Mucosa of stomach (tissue), 1 donor: ENCODE measurements around the gene ARG2.
"Not testable (repeated sequence)": the region's sequence is repeated elsewhere in the genome, so short reads cannot be mapped to it uniquely, and the experiment has no call there.

Experiments used
- H3K27me3 ChIP-seq: one replicate; pipeline ENCODE4 v1.7.0; 2013; ENCODE audit warnings: mild to moderate bottlenecking, low read length; ENCODE audit not compliant: control insufficient read depth, insufficient read depth
- H3K36me3 ChIP-seq: one replicate; pipeline ENCODE4 v1.7.0; 2013; ENCODE audit warnings: low read length; ENCODE audit not compliant: control insufficient read depth, insufficient read depth
- H3K4me1 ChIP-seq: one replicate; pipeline ENCODE4 v1.7.0; 2013; ENCODE audit warnings: mild to moderate bottlenecking, low read length; ENCODE audit not compliant: control insufficient read depth, insufficient read depth
- H3K4me3 ChIP-seq: one replicate; pipeline ENCODE4 v1.7.0; 2013; ENCODE audit warnings: low read length
- H3K9ac ChIP-seq: one replicate; pipeline ENCODE4 v1.7.0; 2013; ENCODE audit warnings: mild to moderate bottlenecking, low read length, moderate library complexity
- H3K9me3 ChIP-seq: one replicate; pipeline ENCODE4 v1.7.0; 2013; ENCODE audit warnings: mild to moderate bottlenecking, low read length, moderate library complexity; ENCODE audit not compliant: control insufficient read depth
- donor health status: Pancreatic carcinoma.

ARG2 gene

DNA sequence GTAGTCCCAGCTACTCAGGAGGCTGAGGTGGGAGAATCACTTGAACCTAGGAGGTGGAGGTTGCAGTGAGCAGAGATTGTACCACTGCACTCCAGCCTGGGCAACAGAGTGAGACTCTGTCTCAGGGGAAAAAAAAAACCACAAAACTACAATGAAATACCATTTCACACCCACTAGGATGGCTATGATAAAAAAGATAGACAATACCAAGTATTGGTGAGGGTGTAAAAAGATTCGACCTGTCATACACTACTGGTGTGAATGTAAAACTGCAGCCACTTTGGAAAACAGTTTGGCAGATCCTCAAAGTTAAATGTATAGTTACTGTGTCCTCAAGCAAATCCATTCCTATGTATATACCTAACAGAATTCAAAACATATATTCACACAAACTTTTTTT lies 6.4 kb downstream of the ARG2 start:
- not testable (repeated sequence) for H3K9ac ChIP-seq, H3K9me3 ChIP-seq, H3K4me1 ChIP-seq, H3K4me3 ChIP-seq, H3K27me3 ChIP-seq, H3K36me3 ChIP-seq

DNA sequence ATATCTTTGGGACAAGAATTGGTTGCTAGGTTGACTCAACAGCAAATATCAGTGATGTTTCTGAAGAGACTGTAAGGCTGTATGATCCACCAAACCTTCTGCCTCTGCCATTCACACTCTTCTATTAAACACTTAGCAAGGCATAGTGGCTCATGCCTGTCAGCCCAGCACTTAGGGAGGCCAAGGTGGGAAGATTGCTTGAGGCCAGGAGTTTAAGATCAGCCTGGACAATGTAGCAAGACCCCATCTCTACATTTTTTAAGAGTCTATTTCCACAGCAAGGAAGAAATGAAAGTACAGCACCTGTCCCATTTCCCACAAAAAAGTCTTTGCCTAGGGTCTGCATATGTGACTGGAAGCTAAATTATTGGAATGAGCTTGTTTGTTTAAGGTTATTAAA lies 7.8 kb downstream of the ARG2 start:
- Histone ChIP-seq H3K4me3 (no peak overlapping the region), H3K9ac (no peak overlapping the region), H3K36me3 (no peaks in the 10 kb centered on the region), H3K4me1 (no peaks in the 10 kb centered on the region), H3K9me3 (no peaks in the 10 kb centered on the region), H3K27me3 (no peaks in the 10 kb centered on the region)

DNA sequence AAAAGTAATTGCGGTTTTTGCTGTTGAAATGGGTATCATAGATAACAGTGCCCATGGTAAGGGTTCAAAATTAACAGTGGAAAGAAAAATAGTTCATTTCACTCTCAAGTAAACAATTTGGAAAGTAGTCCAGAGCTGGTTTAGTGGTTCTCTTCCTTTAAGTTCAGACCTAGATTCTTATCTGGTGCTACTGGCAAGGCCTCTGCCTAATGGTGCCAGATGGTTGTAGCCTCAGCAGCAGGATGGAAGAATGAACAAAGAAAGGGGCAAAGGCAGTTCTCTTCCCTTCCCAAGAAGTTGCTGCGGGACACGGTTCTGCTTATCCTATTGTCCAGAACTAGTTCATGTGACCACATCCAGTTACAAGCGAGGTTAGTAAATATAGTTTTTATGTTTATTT lies 10.5 kb downstream of the ARG2 start:
- Histone ChIP-seq H3K9me3 (no peaks in the 10 kb centered on the region), H3K4me1 (no peaks in the 10 kb centered on the region), H3K36me3 (no peaks in the 10 kb centered on the region), H3K4me3 (no peak overlapping the region), H3K9ac (no peak overlapping the region), H3K27me3 (peaks cover 4% of the 10 kb centered on the region)

GRCh38 chr14:67630938-67631337 lies 11.2 kb downstream of the ARG2 start:
- Histone ChIP-seq H3K27me3 (peaks cover 4% of the 10 kb centered on the region), H3K9me3 (no peaks in the 10 kb centered on the region), H3K4me3 (no peak overlapping the region), H3K4me1 (no peaks in the 10 kb centered on the region), H3K9ac (no peak overlapping the region), H3K36me3 (no peaks in the 10 kb centered on the region)

GRCh38 chr14:67633451-67634147 lies 13.9 kb downstream of the ARG2 start:
- Histone ChIP-seq H3K4me1 (no peaks in the 10 kb centered on the region), H3K9me3 (no peaks in the 10 kb centered on the region)

GRCh38 chr14:67636361-67636919 lies 16.7 kb downstream of the ARG2 start:
- H3K36me3 ChIP-seq, result no peaks in the 10 kb centered on the region
- no peaks in the 10 kb centered on the region for H3K9me3 ChIP-seq
- no peak overlapping the region for H3K9ac ChIP-seq
- peaks cover 4% of the 10 kb centered on the region for H3K27me3 ChIP-seq
- H3K4me1 ChIP-seq, result no peaks in the 10 kb centered on the region
- no peak overlapping the region for H3K4me3 ChIP-seq

More at GRCh38 chr14:67633451-67634147, 13.9 kb downstream of the ARG2 start:
- peaks cover 4% of the 10 kb centered on the region for H3K27me3 ChIP-seq
- H3K9ac ChIP-seq, result no peak overlapping the region
- no peak overlapping the region for H3K4me3 ChIP-seq
- no peaks in the 10 kb centered on the region for H3K36me3 ChIP-seq

- H3K9me3 ChIP-seq, result no peaks in the 10 kb centered on the region
- H3K4me3 ChIP-seq, result no peak overlapping the region
- no peaks in the 10 kb centered on the region for H3K36me3 ChIP-seq
- no peak overlapping the region for H3K9ac ChIP-seq
- H3K27me3 ChIP-seq, result peaks cover 4% of the 10 kb centered on the region
- no peaks in the 10 kb centered on the region for H3K4me1 ChIP-seq
Observed at GRCh38 chr14:67638642-67639041, 18.9 kb downstream of the ARG2 start.

- Histone ChIP-seq H3K4me1 (no peaks in the 10 kb centered on the region), H3K27me3 (no peaks in the 10 kb centered on the region), H3K36me3 (no peaks in the 10 kb centered on the region), H3K9me3 (no peaks in the 10 kb centered on the region), H3K4me3 (no peak overlapping the region), H3K9ac (no peak overlapping the region)
Observed at GRCh38 chr14:67641480-67641879, 21.8 kb downstream of the ARG2 start.

- Histone ChIP-seq H3K4me3 (no peak overlapping the region), H3K9ac (no peak overlapping the region), H3K4me1 (no peaks in the 10 kb centered on the region), H3K36me3 (no peaks in the 10 kb centered on the region), H3K27me3 (no peaks in the 10 kb centered on the region), H3K9me3 (no peaks in the 10 kb centered on the region)
Observed at GRCh38 chr14:67641902-67642749, 22.4 kb downstream of the ARG2 start.

DNA sequence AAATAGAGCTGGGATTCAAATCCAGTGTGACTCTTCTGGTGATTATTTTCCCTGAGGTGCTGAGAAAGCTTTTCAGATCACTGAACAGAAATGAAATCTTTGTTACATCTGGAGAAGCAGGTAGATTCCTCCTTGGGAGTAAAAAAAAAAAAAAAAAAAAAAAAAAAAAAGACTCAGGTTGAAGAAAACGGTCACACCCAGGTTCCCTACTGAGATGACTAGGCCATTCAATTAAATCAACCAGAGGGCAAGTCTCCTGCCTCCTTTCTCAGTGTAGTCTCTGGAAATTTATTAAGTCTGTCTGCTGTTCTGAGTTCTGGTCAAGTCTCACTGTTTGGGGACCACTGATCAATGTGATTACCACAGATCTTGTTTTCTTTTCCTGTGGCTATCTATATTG lies 24.0 kb downstream of the ARG2 start:
- Histone ChIP-seq H3K36me3 (no peaks in the 10 kb centered on the region), H3K4me1 (no peaks in the 10 kb centered on the region), H3K4me3 (no peak overlapping the region)

DNA sequence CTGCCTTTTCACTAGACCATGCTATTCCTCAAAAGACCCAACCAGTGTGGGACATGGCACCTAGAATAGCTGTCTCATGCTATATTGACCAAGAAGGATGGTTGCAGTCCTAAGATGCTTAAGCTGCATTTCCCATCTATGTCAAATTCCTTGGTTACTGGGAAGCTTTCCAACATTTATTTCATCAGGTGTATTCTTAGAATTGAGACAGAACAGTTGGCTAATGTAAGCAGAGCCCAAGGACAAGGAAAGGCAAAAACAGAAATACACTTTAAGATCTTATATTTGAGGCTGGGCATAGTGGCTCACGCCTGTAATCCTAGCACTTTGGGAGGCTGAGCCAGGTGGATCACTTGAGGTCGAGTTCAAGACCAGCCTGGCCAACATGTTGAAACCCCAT lies 24.7 kb downstream of the ARG2 start:
- Histone ChIP-seq H3K4me1 (no peaks in the 10 kb centered on the region), H3K9me3 (no peaks in the 10 kb centered on the region), H3K36me3 (no peaks in the 10 kb centered on the region), H3K9ac (no peak overlapping the region), H3K27me3 (no peaks in the 10 kb centered on the region), H3K4me3 (no peak overlapping the region)

More for the DNA sequence above, 24.0 kb downstream of the ARG2 start:
- Histone ChIP-seq H3K9me3 (no peaks in the 10 kb centered on the region), H3K9ac (no peak overlapping the region), H3K27me3 (no peaks in the 10 kb centered on the region)

GRCh38 chr14:67645414-67645813 lies 25.7 kb downstream of the ARG2 start:
- Histone ChIP-seq H3K4me3 (no peak overlapping the region), H3K4me1 (no peaks in the 10 kb centered on the region), H3K36me3 (no peaks in the 10 kb centered on the region), H3K9me3 (no peaks in the 10 kb centered on the region), H3K9ac (no peak overlapping the region), H3K27me3 (no peaks in the 10 kb centered on the region)
